GM12864 (cell line): ENCODE results near the gene KIF26B.

Experiments
- DNase-seq: peaks from one replicate; pipeline ENCODE4 v3.0.0-alpha.2; 2011; ENCODE audit warnings: low read depth
- H3K4me3 ChIP-seq: 2 replicates; pipeline ENCODE4 v1.5.1; 2011; ENCODE audit warnings: mild to moderate bottlenecking, low read depth, low read length, control low read depth
- TF ChIP-seq, protein P1 (sequence below): IDR thresholded peaks from 2 replicates; pipeline ENCODE4 v1.5.1; 2011; ENCODE audit warnings: low read depth, mild to moderate bottlenecking, moderate library complexity, low read length, control low read depth, inconsistent platforms; ENCODE audit errors: missing control alignments

Gene KIF26B

DNA sequence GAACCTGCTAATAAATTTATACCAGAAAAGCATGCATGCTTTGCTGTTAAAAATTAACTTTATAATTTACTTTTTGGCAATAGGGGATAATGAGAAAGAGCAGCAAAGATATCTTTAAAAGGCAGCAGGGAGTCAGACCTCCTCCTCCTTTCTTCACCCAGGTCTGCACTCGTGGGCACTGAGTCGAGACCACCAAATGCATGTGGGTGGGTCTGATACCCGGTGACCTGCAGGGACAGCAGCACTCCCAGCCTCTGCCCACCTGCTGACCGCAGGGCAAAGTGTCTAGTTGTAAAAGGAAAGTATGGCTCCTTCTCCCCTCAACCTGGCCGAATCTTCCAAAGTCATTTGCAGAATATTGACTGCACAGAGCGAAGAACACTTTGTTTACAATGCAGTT is 43.7 kb upstream of the KIF26B start:
- TF ChIP-seq, protein P1, sequence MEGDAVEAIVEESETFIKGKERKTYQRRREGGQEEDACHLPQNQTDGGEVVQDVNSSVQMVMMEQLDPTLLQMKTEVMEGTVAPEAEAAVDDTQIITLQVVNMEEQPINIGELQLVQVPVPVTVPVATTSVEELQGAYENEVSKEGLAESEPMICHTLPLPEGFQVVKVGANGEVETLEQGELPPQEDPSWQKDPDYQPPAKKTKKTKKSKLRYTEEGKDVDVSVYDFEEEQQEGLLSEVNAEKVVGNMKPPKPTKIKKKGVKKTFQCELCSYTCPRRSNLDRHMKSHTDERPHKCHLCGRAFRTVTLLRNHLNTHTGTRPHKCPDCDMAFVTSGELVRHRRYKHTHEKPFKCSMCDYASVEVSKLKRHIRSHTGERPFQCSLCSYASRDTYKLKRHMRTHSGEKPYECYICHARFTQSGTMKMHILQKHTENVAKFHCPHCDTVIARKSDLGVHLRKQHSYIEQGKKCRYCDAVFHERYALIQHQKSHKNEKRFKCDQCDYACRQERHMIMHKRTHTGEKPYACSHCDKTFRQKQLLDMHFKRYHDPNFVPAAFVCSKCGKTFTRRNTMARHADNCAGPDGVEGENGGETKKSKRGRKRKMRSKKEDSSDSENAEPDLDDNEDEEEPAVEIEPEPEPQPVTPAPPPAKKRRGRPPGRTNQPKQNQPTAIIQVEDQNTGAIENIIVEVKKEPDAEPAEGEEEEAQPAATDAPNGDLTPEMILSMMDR = no peak
- no peak for DNase-seq
- H3K4me3 ChIP-seq = no peak overlapping the region

DNA sequence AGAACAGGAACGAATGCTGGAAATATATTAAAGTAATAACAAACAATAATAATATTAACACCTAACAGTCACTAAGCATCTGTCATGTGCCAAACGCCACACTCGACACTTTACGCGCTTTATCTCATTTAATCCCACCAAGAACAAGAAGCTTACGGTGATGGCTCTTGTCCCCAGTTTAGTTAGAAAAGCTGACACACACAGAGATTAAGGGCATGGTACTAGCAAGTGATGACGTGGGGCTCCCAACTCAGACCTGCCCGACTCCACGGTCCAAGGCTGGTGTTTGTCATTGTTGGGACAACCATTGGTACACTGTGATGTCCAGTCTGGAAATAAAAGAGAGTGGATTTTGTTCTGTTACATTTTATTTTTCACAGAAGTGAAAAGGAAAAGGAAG is 41.1 kb upstream of the KIF26B start:
- DNase-seq = no peak
- TF ChIP-seq, protein P1 = no peak
- no peak overlapping the region for H3K4me3 ChIP-seq

DNA sequence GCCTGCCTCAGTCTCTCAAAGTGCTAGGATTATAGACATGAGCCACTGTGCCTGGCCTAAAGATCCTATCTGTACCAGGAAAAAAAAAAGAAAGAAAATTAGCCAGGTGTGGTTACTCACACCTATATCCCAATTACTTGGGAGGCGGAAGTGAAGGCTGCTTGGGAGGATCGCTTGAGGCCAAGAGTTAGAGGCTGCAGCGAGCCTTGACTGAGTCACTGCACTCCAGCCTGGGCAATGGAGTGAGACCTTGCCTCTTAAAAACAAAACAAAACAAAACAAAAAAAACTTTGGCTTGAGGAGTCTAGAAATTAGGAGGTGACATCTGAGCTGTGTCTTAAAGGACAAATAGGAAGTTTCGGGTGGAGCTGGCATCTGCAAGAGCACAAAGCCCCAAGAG is 38.7 kb upstream of the KIF26B start:
- DNase-seq = no peak
- H3K4me3 ChIP-seq = no peak overlapping the region
- TF ChIP-seq, protein P1 = no peak

DNA sequence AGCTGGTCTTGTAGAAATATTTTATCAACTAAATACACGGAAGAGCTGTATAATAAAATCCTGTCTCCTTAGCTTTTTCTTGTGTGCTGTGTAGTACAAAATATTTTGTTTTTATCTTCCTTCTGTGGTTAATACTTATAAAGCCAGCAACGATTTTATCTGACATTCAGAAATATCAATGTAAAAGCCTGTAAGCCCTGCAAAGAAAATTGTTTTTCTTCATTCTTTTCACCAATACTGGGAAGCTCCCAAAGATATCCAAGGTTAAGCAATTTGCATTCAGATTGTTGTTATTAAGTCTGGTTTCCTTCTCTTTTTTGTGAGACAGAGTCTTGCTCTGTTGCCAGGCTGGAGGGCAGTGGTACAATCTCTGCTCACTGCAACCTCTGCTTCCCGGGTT is 38.0 kb upstream of the KIF26B start:
- H3K4me3 ChIP-seq = no peak overlapping the region
- no peak for DNase-seq
- TF ChIP-seq, protein P1 = no peak

DNA sequence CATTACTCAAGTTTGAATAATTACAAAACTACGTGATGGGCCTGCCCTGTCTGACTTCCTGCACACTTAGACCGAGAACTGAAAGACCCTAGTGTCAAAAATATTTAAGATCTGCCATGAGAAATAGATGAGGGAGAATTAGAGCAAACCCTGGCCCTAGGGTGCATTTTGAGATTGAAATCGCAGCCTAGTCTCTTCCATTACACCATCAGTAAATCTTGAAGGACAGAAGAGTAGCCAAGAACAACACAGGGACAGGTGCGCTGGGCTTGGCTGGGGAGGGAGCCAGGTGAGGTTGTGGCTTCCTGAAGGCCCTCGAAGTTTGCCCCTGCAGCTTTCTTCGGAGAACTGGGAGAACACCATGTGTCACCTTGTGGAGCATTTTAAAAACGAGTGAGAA is 36.7 kb upstream of the KIF26B start:
- no peak for DNase-seq
- no peak overlapping the region for H3K4me3 ChIP-seq
- TF ChIP-seq, protein P1 = no peak

DNA sequence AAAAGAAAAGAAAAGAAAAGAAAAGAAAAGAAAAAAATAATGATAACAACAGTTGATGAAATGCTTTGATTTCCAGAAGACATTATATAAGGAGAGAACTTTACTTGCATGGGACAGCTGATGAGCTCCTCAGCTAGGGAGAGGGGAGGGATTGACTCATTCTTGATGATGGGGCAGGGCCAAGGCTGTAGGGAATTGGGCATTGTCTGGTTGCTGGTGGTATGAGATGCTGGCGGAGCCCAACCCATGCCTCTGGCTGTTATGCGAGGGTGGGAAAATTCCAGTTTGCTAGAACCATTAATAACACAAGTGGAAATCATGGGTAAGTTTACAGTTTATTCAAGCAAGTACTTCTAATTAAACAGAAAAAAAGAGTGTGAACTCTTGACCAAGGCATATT is 36.0 kb upstream of the KIF26B start:
- DNase-seq = no peak
- no peak overlapping the region for H3K4me3 ChIP-seq
- TF ChIP-seq, protein P1 = no peak

DNA sequence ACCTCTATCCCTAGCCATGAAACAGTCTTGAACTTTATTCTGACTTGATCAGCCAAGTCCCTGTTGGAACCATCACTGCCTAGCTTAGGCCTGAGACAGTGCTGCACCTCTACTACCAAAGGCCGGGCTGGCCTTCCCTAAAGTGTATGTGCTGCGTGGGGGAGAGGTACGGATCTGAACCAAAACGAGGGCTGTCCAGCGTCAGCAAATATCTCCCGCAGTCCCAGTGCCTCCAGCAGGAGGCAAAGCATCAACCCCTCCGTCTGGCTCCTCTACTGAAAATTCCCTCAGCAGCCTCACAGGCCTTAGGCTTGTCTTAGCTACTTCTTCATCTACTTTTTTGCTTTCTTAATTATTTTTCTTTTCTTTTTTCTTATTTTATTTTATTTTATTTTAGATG is 33.3 kb upstream of the KIF26B start:
- no peak for DNase-seq
- TF ChIP-seq, protein P1 = no peak

More for the DNA sequence above, 33.3 kb upstream of the KIF26B start:
- H3K4me3 ChIP-seq = no peak overlapping the region
